Measurements from ENCODE around the gene MED27.
A peak's percentile ranks its signal among the peaks of the same experiment; 100 is the strongest.
"Not testable (repeated sequence)": the region's sequence is repeated elsewhere in the genome, so short reads cannot be mapped to it uniquely, and the experiment has no call there.

The MED27 gene

GRCh38 chr9:132075853-132076252 is 3.8 kb downstream of the MED27 start:
- DNase-seq, result no peak

DNA sequence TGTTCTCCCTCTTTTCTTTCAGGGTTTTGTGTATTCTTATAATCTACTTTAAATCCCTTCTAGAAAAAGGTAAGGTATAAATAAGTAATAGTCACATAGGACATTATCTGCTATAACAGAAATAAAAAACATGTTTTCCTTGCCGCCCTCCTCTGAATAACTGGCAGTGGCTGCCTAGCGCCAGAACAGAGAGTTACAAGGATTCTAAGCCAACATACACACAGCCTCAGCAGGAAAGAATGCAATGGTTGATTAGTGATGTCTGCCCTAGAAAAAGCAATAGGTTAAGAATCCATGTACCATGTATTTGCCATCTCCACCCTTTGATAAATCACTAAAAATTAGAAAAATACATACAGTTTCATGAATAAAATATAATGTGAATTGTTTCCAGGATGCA is 4.9 kb downstream of the MED27 start:
- DNase-seq, result no peak

DNA sequence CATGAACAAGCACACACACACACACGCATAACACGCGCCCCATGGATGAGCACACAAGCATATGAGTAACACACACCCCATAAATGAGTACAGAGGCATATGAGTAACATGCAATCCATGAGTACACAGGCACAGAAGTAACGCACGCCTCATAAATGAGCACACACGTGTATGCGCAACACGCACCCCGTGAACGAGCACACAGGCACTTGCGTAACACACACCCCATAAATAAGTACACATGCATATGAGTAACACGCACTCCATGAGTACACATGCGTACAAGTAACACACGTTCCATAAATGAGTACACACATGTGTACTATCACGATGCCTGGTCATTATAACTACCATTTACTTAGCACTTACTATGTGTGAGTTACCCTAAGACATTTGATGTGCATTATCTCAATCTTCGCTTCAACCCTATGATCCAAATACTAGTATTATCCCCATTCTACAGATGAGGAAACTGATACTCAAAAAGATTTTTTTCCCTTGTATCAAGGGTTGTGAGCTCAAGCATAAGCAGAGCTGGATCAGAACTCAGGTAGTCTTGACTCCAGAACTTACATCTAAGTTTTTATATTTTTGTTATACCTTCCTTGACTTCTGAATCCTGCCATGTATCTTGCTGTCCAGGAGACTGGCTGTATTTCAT is 7.7 kb downstream of the MED27 start:
- DNase-seq, result no peak

- no peak for DNase-seq
Observed at GRCh38 chr9:132069046-132069898, 10.4 kb downstream of the MED27 start.

- no peak for DNase-seq
Observed at GRCh38 chr9:132068605-132069004, 11.1 kb downstream of the MED27 start.

DNA sequence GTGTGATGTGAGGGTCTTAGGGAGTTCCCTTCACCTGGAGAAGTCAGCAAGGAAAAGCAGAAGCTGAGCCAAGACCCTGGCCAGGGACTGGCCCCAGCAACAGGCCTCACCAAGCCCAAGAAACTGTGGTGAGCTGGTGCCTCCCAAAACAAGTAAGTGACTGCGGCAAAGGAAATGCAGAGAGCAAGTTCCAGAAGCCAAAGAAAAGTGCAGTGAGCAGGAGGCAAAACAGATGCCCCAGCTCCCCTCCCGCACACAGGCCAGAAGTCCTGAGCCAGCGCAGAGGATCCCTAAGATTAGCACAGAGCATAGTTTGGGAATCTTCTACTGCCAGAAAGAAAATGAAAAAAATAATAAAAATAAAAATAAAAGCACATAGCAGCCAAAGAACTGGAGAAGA is 13.2 kb downstream of the MED27 start:
- DNase-seq, result no peak

GRCh38 chr9:132066057-132066456 is 13.6 kb downstream of the MED27 start:
- no peak for DNase-seq

GRCh38 chr9:132063281-132063680 is 16.4 kb downstream of the MED27 start:
- DNase-seq, result no peak

DNA sequence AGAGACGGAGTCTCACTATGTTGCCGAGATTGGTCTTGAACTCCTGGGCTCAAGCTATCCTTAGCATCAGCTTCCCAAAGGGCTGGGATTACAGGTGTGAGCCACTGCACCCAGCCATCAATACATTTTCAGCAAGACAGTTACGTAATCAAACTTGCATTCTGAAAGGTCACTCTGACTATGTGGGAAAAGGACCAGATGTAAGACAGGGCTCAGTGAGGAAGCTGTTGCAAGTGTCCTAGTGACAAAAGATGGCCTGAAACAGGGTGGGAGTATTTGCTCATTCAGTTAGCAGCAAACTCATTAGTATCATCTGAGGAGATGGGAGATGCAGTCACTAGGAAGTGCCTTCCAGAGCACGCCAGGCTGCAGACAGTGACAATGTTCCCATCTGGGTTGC is 16.9 kb downstream of the MED27 start:
- DNase-seq, result no peak

- no peak for DNase-seq
Observed at GRCh38 chr9:132061526-132061925, 18.1 kb downstream of the MED27 start.

DNA sequence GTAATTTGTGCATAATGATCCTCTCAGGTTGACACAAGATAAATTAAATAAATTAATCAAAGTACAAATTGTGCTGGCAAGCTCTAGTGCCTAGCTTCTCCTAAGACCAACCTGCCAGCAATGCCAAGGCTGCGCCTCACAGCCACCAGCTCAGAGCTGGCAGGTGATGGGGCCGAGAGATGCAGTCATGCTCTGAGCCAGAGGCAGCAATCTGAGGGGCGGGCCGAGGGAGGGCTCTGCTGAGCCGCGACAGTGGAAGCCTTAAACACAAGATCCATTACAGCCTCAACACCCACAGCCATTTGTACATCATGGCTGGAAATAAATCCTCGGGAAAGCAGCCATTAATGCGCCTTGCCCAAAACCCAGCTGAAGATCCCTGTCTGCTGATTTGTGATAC is 20.3 kb downstream of the MED27 start:
- DNase-seq, result no peak

DNA sequence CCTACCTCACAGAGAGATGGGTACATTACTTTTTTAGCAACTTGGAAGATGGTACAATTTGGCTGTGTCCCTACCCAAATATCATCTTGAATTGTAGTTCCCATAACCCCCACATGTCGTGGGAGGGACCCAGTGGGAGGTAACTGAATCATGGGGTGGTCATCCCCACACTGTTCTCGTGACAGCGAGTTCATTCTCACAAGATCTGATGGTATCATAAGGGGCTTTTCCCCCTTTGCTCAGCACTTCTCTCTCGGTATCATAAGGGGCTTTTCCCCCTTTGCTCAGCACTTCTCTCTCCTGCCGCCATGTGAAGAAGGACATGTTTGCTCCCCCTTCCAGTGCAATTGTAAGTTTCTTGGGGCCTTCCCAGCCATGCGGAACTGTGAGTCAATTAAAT is 21.4 kb downstream of the MED27 start:
- DNase-seq, result not testable (repeated sequence)

GRCh38 chr9:132056717-132057560 is 22.7 kb downstream of the MED27 start:
- no peak for DNase-seq

- DNase-seq, result no peak
Observed at GRCh38 chr9:132055756-132056155, 23.9 kb downstream of the MED27 start.

DNA sequence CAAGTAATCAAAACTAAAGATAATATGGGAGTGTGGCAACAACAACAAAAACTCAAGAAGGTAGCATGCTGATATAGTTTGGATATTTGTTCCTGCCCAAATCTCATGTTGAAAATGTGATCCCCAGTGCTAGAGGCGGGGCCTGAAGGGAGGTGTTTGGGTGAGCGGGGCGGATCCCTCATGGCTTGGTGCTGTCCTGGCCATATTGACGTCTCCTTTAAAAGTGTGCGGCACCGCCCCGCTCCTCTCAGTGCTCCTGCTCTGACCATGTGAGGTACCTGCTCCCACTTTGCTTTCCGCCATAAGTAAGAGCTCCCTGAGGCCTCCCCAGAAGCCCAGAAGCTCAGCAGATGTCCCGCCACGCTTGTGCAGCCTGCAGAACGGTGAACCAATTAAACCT is 25.6 kb downstream of the MED27 start:
- DNase-seq, result peak; percentile 6

DNA sequence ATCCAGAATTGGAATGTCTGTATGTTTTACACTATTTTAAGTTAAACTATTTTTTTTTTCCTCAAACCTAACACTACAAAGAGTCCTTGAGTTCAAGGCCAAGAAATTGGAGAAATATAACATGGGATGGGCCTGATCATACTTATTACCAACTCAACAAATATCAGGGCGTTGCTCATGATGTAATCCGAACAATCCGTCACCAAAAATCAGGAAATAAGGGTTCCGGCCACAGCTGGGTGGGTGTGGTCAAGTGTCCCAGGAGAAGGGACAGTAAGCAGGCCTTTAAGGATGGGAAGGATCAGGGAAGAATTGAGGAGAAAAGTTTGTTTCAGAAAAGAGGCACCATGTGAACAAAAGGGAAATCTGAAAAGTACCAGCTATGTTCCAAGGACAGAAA is 29.8 kb downstream of the MED27 start:
- DNase-seq, result no peak

DNA sequence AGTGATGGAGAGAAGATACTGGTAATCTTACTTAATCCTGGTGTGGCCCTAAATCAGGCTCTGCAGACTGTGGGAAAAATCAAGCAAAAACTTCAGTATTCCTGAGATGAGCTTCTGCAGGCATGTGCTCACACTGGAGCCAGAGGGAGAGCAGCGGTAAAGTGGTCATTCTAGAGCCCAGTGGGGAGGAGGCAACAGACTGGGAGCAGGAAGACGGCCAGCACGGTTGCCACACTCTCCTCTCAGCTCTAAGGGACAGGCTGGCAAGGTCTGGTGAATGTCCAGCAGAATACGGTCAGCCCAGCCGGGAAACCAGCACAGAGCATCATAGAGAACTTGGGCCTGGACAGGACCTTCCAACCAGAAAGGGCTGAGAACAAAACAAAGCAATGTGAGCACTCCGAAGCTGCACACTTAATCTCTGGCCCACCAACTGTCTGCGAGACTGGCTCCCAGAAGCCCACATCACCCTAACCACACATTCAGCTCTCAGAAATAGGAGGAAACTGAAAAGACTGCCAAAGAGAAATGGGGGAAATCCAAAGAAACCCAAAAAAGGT is 30.3 kb downstream of the MED27 start:
- DNase-seq, result no peak

- no peak for DNase-seq
Observed at GRCh38 chr9:132048201-132048600, 31.5 kb downstream of the MED27 start.

GRCh38 chr9:132046456-132046855 is 33.2 kb downstream of the MED27 start:
- DNase-seq, result no peak

DNA sequence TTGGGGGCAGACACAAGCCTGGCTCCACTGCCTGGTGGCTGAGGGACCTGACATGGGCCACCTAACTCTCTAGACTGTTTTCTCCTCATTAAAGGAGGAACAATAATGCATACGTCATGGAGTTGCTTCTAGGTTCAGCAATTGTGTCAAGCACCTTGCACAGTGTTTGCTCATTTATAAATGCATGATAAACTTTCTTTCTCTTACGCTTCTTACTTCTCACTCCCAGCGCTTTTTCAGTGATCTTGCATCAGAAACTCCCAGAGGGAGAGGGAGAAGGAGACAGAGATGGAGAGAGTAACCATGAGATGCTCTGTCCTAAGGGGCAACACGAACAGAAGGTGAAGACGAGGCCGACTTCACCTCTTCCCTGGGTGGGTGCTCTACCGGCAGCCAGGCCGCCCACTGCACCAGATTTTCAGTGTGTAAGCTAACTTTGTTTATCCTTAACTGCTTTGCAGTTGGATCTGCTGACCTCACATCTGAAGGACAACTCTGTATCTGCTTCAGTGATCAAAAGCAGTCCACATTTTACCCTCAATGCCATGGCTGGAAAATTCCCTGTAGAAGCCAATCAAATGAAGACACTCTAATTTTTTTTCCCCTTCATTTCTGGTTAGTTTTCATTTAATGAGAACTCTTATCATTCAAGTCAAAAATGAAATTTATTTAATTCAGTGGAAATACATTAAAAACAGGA is 35.3 kb downstream of the MED27 start:
- no peak for DNase-seq

- DNase-seq, result no peak
Observed at GRCh38 chr9:132043708-132044107, 36.0 kb downstream of the MED27 start.

DNA sequence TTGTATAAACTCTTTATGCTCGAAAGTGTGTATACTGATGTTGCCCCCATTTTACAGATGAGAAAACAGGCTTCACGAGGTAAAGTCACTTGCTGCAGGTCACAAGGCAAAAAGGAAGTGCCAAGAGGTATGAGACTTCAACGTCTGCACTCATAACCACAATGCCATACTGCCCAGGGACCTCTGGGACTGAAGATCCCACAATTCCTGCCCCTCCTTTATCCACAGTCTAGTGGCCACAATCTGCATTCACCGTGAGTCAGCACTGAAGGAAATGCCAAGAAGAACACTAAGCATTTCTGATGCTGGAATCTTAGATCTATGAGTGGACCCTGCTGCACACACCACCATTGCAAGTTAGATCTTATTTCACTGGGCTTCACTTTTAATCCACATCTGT is 37.3 kb downstream of the MED27 start:
- no peak for DNase-seq

DNA sequence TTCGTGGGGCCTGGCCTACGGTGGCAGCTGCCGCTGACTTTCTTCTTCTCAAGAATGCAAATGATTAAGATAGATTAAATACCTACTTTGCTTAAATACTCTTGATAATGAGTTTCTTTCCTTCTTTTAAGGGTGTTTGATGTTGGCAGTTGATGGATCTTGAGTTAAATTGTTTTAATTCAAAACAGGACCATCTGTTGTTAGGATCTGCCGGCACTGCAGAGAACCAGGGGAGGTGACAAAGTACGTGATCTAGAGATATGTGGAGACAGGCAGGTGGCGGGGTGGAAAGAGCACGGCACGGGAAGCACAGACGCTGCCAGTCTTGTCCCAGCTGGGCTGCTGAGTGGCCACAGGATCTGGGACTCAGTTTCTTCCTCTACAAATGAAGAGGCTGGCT is 37.9 kb downstream of the MED27 start:
- no peak for DNase-seq

Data from NCI-H2227 treated with DMSO at 0.1 percent for 48 hours (cell line).